ENCODE data around the gene LRRC37B. TPM values are rescaled to one million over a fixed set of nuclear protein-coding genes. Genes with fewer than 3 reads are reported as not detected.

The LRRC37B gene
- total RNA-seq, 2 donors from 2014 or later, result 22.7 to 28.7 TPM

DNA sequence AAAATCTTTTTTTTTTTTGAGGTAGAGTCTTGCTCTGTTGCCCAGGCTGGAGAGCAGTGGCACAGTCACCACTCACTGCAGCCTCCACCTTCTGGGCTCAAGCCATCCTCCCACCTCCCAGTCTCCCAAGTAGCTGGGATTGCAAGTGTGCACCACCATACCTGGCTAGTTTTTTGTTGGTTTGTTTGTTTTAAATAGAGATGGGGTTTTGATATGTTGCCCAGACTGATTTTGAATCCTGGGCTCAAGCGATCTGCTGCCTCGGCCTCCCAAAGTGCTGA lies 2.0 kb downstream of the LRRC37B start:
- Mint-ChIP-seq H3K9me3 (no peaks in the 10 kb centered on the region), H3K27ac (no peak overlapping the region), H3K27me3 (ENCODE audit: insufficient read depth) (peaks cover 8% of the 10 kb centered on the region), H3K4me3 (peak overlapping the region; percentile 90), H3K4me1 (peaks cover 11% of the 10 kb centered on the region), H3K36me3 (ENCODE audit: low read depth) (peaks cover 14% of the 10 kb centered on the region)
- TF ChIP-seq, protein P1, sequence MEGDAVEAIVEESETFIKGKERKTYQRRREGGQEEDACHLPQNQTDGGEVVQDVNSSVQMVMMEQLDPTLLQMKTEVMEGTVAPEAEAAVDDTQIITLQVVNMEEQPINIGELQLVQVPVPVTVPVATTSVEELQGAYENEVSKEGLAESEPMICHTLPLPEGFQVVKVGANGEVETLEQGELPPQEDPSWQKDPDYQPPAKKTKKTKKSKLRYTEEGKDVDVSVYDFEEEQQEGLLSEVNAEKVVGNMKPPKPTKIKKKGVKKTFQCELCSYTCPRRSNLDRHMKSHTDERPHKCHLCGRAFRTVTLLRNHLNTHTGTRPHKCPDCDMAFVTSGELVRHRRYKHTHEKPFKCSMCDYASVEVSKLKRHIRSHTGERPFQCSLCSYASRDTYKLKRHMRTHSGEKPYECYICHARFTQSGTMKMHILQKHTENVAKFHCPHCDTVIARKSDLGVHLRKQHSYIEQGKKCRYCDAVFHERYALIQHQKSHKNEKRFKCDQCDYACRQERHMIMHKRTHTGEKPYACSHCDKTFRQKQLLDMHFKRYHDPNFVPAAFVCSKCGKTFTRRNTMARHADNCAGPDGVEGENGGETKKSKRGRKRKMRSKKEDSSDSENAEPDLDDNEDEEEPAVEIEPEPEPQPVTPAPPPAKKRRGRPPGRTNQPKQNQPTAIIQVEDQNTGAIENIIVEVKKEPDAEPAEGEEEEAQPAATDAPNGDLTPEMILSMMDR (conservative IDR thresholded peaks at IDR 0.05), result no peak
- H3K9ac ChIP-seq (ENCODE audit: extremely low read depth, low read length, poor library complexity, severe bottlenecking), result no peak overlapping the region
- H3K27ac ChIP-seq (ENCODE audit: low read depth, low read length), result no peak overlapping the region
- WGBS, 2 experiments (ENCODE audit: insufficient coverage in 1 of 2, insufficient read length in 1 of 2), result 95% methylated on average over 2 of the region's 2 CpGs; no CpG with 5 or more reads in 1 of the 2 experiments
- H3K27me3 ChIP-seq (ENCODE audit: control insufficient read depth, insufficient read depth, low read length, poor library complexity, severe bottlenecking), result no peaks in the 10 kb centered on the region
- no peaks in the 10 kb centered on the region for H3K9me3 ChIP-seq (ENCODE audit: control insufficient read depth, low read length)
- H3K36me3 ChIP-seq (ENCODE audit: control insufficient read depth, insufficient read depth, low read length), result no peaks in the 10 kb centered on the region
- no peak for DNase-seq
- H3K4me3 ChIP-seq (ENCODE audit: low read length), result peak overlapping the region; percentile 96
- H3K4me1 ChIP-seq (ENCODE audit: control insufficient read depth, insufficient read depth, low read length), result no peaks in the 10 kb centered on the region

DNA sequence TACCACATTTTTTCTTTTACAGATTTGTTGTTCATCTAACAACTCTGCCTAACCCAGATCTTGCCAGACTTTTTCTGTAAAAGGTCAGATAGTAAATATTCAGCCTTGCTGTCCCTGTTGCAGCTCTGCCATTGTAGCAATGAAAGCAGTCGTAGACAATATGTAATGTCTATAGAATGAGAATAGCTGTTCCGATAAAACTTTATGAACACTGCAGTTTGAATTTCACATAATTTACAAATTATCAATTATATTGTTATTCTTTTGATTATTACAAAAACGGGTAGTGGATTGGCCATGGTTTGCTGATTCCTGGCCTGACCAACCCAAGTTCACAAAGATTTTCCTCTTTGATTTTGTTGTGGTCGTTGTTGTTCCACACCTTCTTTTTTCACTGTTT lies 2.9 kb downstream of the LRRC37B start:
- 95 to 100% methylated on average over 1 to 3 of the region's 4 CpGs for WGBS, 2 experiments (ENCODE audit: insufficient coverage in 1 of 2, insufficient read length in 1 of 2)
- H3K27ac Mint-ChIP-seq, result no peak overlapping the region
- H3K9me3 Mint-ChIP-seq, result no peaks in the 10 kb centered on the region
- H3K36me3 Mint-ChIP-seq (ENCODE audit: low read depth), result peaks cover 17% of the 10 kb centered on the region
- TF ChIP-seq, protein P1 (conservative IDR thresholded peaks at IDR 0.05), result no peak
- peaks cover 11% of the 10 kb centered on the region for H3K4me1 Mint-ChIP-seq
- Histone ChIP-seq H3K4me3 (ENCODE audit: low read length) (peak overlapping the region; percentile 53), H3K4me1 (ENCODE audit: control insufficient read depth, insufficient read depth, low read length) (no peaks in the 10 kb centered on the region), H3K9ac (ENCODE audit: extremely low read depth, low read length, poor library complexity, severe bottlenecking) (no peak overlapping the region), H3K27me3 (ENCODE audit: control insufficient read depth, insufficient read depth, low read length, poor library complexity, severe bottlenecking) (no peaks in the 10 kb centered on the region), H3K9me3 (ENCODE audit: control insufficient read depth, low read length) (no peaks in the 10 kb centered on the region), H3K27ac (ENCODE audit: low read depth, low read length) (no peak overlapping the region), H3K36me3 (ENCODE audit: control insufficient read depth, insufficient read depth, low read length) (no peaks in the 10 kb centered on the region)
- peaks cover 8% of the 10 kb centered on the region for H3K27me3 Mint-ChIP-seq (ENCODE audit: insufficient read depth)
- no peak for DNase-seq
- no peak overlapping the region for H3K4me3 Mint-ChIP-seq

DNA sequence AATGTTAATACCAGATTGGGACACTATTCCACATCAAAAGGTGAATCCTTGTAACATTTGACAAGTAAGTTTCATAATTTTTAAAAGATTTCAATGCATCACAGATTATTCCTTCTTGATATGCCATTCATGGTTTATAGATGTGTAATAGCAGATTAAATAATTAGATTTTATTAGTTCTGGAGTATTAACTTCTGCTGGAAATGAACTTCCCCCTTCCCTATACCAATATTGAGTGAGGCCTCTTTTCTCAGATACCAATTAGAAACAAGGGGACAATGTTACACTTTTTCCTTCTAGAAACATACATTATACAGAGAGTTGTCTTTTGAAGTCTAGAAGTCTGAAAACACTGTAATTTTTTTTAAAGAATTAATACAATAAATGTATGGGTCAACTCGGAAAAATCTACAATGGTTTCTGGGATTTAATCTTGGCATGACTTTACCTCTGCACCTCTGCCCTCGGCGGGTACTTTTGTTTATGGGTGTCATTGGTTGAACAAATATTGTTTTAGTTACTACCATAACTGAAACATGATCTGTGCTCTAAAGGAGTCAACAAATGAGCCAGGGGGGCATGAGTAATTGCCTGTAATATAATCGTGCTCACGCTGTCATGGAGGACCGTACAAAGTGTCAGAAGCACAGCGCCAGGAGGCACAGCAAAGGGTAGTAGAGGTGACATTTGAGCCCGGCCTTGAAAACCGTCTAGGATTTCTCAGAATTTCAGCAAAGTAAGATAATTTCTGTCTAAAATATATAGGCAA lies 8.2 kb downstream of the LRRC37B start:
- Histone ChIP-seq H3K27ac (ENCODE audit: low read depth, low read length) (no peak overlapping the region), H3K9me3 (ENCODE audit: control insufficient read depth, low read length) (no peaks in the 10 kb centered on the region), H3K4me1 (ENCODE audit: control insufficient read depth, insufficient read depth, low read length) (no peaks in the 10 kb centered on the region), H3K9ac (ENCODE audit: extremely low read depth, low read length, poor library complexity, severe bottlenecking) (no peak overlapping the region), H3K4me3 (ENCODE audit: low read length) (no peak overlapping the region), H3K36me3 (ENCODE audit: control insufficient read depth, insufficient read depth, low read length) (peaks cover 22% of the 10 kb centered on the region), H3K27me3 (ENCODE audit: control insufficient read depth, insufficient read depth, low read length, poor library complexity, severe bottlenecking) (no peaks in the 10 kb centered on the region)
- TF ChIP-seq, protein P1 (conservative IDR thresholded peaks at IDR 0.05), result no peak
- Mint-ChIP-seq H3K27ac (no peak overlapping the region), H3K4me3 (no peak overlapping the region), H3K36me3 (ENCODE audit: low read depth) (peaks cover 36% of the 10 kb centered on the region), H3K4me1 (no peaks in the 10 kb centered on the region), H3K27me3 (ENCODE audit: insufficient read depth) (no peaks in the 10 kb centered on the region), H3K9me3 (no peaks in the 10 kb centered on the region)
- WGBS, 2 experiments (ENCODE audit: insufficient coverage in 1 of 2, insufficient read length in 1 of 2), result 85 to 94% methylated on average over 2 to 9 of the region's 9 CpGs
- DNase-seq, result no peak
